Measurements from ENCODE around the gene CLTB. TPM values are rescaled to one million over a fixed set of nuclear protein-coding genes. Genes with fewer than 3 reads are reported as not detected.

Gene CLTB
- total and polyA plus RNA-seq, 2 of the 13 experiments (the other 11 are each of a cell fraction or from before 2014, with no cell fraction given) = 23.3 to 33.8 TPM

GRCh38 chr5:176415952-176416924, at the start of gene CLTB (continued):
- TF ChIP-seq XRCC5 (optimal IDR thresholded peaks at IDR 0.05; ENCODE audit: low read length) (peak; percentile 44), RBM22 (optimal IDR thresholded peaks at IDR 0.05; ENCODE audit: low read length) (no peak), ZBTB34 (CRISPR knock-in tag; IDR thresholded peaks at IDR 0.05) (no peak), ZFY (CRISPR knock-in tag; IDR thresholded peaks at IDR 0.05) (peak; percentile 74), SAFB2 (CRISPR knock-in tag; IDR thresholded peaks at IDR 0.05; ENCODE audit: borderline replicate concordance, low read depth) (no peak; the same call in 1 of the 2 replicates), ZKSCAN5 (CRISPR knock-in tag; IDR thresholded peaks at IDR 0.05) (no peak), ZNF678 (CRISPR knock-in tag; IDR thresholded peaks at IDR 0.05) (no peak), DNMT1 (CRISPR knock-in tag; IDR thresholded peaks at IDR 0.05) (peak; percentile 95), ZNF160 (CRISPR knock-in tag; IDR thresholded peaks at IDR 0.05) (peak; percentile 16; the same call in 1 of the 2 replicates), TBX3 (IDR thresholded peaks at IDR 0.05; ENCODE audit: borderline replicate concordance) (no peak), ATF7-NPFF (CRISPR knock-in tag; IDR thresholded peaks at IDR 0.05; ENCODE audit: low read depth) (peak; percentile 89), ZNF703 (CRISPR knock-in tag; IDR thresholded peaks at IDR 0.05; ENCODE audit: borderline replicate concordance) (no peak), RARG (CRISPR knock-in tag; IDR thresholded peaks at IDR 0.05; ENCODE audit: low read depth) (no peak), ZFX (CRISPR knock-in tag; IDR thresholded peaks at IDR 0.05; ENCODE audit: low read depth) (peak; percentile 72), TEAD2 (CRISPR knock-in tag; IDR thresholded peaks at IDR 0.05) (no peak), SATB2 (CRISPR knock-in tag; IDR thresholded peaks at IDR 0.05) (no peak), PITX1 (CRISPR knock-in tag; IDR thresholded peaks at IDR 0.05) (no peak), ZNF816 (CRISPR knock-in tag; IDR thresholded peaks at IDR 0.05; ENCODE audit: borderline replicate concordance) (no peak; the same call in 1 of the 2 replicates), ZNF124 (CRISPR knock-in tag; IDR thresholded peaks at IDR 0.05) (no peak), SP1 (IDR thresholded peaks at IDR 0.05) (no peak), SP1 (CRISPR knock-in tag; IDR thresholded peaks at IDR 0.05) (peak; percentile 85), STAT6 (CRISPR knock-in tag; IDR thresholded peaks at IDR 0.05; ENCODE audit: borderline replicate concordance) (no peak)
- TF ChIP-seq, protein P1, sequence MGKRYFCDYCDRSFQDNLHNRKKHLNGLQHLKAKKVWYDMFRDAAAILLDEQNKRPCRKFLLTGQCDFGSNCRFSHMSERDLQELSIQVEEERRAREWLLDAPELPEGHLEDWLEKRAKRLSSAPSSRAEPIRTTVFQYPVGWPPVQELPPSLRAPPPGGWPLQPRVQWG (CRISPR knock-in tag; IDR thresholded peaks at IDR 0.05; ENCODE audit: borderline replicate concordance, low read depth) = no peak
- TF ChIP-seq, protein P2, sequence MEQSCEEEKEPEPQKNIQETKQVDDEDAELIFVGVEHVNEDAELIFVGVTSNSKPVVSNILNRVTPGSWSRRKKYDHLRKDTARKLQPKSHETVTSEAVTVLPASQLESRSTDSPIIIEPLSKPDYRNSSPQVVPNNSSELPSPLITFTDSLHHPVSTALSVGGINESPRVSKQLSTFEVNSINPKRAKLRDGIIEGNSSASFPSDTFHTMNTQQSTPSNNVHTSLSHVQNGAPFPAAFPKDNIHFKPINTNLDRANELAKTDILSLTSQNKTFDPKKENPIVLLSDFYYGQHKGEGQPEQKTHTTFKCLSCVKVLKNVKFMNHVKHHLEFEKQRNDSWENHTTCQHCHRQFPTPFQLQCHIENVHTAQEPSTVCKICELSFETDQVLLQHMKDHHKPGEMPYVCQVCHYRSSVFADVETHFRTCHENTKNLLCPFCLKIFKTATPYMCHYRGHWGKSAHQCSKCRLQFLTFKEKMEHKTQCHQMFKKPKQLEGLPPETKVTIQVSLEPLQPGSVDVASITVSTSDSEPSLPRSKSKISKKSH (CRISPR knock-in tag; IDR thresholded peaks at IDR 0.05; ENCODE audit: borderline replicate concordance) = peak; percentile 93

Measured in HepG2 (cell line).